Amniotic epithelial cell (primary cell): Measurements from ENCODE around the gene BRWD1.
"Not testable (repeated sequence)": the region's sequence is repeated elsewhere in the genome, so short reads cannot be mapped to it uniquely, and the experiment has no call there.

ENCODE experiments used
- DNase-seq: peaks from one replicate; pipeline ENCODE4 v3.0.0-alpha.2; 2010; ENCODE audit warnings: low read depth

The BRWD1 gene

DNA sequence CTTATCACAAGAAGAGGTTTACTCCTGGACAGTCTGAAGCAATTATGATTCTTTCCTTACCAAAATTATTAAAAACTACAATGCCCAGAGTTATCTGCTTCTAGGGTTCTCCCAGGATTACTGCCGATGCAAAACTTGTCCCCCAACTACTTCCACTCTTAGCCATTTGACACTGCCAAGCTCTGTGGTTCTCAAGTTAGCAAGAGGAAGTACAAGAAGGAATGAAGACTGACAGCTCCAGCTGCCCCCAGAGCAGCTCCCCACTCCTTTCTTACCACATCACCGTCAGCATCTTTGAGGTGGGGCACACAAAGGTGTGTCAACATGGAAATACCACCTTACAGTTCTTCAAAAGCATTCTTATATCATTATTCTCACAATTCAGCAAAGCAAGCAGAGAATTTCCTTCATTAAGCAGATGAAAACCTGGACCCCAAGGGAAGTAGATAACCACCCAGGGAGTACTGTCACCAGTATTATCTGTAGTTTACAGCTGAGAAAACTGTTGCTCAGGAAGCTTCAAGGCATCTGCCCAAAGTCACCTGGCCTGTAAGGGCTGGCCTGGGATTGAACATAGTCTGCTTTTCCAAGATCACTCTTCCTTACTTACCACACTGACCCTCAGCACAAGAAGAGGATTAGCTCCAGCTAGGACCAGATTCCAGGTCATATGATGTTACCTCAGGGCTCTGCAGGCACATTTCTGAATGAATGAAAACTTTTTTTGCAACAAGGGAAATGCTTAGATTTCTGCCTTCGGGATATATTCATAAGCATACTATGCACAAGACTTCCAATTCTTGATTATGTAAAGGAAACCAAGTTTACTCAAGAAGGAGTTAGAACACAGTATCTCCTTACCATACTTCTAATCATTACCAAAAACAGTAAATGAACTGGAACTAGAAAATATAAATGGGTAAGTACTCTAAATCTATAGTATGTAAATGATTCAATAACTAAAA is 139.4 kb downstream of the BRWD1 start:
- no peak for DNase-seq

DNA sequence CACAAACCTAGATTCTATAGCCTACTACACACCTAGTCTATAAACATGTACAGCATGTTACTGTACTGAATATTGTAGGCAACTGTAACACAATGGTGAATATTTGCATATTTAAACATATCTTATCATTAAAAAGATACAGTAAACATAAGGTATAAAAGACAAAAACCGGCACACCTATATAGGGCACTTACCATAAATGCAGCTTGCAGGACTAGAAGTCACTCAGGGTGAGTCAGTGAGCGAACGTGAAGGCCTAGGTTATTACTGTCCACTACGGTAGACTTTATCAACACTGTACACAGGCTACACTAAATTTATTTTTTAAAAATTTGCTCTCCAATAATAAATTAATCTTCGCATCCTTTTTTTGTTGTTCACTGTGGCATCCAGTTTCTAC is 143.5 kb downstream of the BRWD1 start:
- no peak for DNase-seq

DNA sequence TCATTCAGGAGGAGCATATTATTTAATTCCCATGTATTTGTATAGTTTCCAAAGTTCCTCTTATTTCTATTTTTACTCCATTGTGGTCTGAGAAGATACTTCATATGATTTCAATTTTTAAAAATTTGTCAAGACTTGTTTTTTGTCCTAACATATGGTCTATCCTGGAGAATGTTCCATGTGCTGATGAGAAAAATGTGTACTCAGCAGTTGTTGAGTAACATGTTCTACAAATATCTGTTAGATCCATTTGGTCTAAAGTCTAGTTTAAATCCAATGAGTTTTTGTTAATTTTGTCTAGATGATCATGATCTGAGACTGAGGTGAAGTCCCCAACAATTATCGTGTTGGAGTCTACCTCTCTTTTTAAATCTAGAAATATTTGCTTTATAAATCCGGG is 144.6 kb downstream of the BRWD1 start:
- DNase-seq = no peak

DNA sequence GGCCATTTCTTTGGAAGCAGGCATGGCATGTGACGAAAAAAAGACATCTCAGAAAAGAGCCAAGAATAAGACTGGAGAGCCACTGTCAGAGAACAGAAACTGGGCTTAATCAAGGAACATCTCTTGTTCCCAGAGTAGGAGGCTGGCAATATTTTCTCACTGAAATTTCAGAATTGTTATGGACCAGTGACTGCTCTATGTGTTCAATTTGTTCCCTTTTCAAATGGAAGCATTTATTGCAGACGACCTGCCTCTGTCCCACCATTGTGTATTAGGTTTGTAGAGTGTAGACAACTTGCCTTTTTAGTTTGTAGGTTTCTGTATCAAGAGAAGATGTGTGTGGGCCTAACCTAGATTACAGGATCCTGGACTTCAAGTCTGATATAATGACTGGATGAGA is 148.9 kb downstream of the BRWD1 start:
- DNase-seq = no peak

DNA sequence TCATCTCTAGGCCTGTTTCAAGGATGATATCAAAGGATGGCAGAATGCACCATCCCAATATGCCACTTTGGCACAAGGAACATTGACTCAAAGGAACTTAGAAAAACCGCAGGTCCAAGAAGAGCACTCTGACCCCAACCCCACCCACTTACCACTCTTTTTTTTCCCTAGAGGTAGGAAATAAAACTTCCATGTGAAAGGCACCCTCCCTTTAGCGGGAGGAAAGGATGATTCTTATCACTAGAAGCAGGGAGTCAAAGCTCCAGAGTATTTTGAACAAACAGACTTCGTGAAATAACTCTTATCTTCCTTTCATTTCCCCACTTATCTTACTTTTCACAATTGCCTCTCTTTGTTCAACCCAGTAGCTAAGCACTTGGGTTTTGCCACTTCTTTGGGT is 152.4 kb downstream of the BRWD1 start:
- peak; percentile 29 for DNase-seq

DNA sequence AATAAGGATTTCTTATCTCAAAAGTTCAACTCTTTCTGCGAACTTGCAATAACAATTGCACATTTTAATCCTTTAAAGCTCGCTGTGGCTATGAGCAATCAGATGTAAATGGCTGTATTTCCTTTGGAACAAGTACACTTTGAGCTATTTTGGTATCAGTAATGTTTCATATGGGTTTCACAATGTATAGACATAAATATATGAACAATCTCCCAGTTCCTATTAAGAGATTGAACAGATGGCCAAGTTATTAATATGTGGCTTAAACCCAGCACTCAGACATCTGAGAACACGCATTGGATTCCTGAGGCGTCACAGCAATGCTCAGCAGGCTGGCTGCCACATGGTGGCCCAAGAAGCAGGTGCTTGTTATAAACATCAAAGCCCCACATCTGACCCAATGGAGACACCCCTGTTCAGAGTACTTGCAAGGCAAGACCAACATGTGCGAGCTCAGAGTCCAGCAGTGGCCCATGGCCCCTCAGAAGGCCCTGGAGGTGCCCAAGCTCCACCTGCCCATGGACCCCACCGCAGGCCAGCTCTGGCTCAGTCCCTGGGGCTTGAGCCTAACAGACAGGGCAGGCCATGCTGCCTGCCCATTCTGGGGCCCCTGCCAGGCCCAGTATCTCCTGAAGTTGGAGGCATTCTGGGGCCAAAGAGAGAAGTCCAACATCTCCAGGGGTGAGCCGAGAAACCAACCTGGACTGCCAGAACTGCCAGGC is 153.9 kb downstream of the BRWD1 start:
- peak; percentile 96 for DNase-seq

DNA sequence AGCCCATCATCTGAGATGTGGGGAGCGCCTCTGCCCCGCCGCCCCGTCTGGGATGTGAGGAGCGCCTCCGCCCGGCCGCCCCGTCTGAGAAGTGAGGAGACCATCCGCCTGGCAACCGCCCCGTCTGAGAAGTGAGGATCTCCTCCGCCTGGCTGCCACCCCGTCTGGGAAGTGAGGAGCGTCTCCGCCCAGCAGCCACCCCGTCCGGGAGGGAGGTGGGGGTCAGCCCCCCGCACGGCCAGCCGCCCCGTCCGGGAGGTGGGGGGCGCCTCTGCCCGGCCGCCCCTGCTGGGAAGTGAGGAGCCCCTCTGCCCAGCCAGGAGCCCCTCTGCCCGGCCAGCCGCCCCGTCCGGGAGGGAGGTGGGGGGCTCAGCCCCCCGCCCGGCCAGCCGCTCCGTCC is 156.2 kb downstream of the BRWD1 start:
- DNase-seq = not testable (repeated sequence)

DNA sequence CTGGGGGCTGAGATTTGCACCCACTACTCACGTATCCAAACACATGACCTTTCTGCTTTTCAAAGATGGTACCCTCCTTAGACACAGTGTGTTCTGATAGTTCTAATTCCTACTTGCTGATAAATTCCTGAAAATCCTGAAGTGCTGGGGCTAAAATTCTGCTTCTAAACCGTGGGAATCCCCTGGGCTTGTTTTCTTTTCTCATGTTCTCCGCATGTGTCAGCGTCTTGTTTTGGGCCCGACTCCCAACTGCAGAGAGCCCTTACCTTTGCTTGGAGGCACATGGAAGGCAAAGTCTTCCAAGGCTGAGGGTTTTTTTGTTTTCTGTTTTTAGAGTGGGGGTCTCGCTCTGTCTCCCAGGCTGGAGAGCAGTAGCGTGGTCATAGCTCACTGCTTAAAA is 157.4 kb downstream of the BRWD1 start:
- no peak for DNase-seq

DNA sequence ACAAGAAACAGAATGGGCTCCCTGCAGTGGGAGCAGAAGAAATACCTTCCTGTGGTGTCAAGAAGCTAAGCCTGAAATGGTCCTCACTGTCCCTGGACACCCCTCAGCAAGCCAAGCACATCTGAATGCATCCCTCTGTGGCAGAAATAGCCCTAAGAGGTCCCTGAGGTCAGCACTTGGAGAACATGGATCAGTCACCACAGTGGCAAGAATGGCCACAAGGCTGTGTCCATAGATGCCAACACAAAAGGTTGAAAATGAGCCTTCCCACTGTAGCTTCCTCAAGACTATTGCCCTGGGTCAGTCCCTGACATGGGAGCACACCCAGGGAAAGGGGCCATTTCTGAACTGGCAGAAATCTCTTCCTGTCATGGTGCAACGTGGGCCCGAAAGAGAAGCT is 157.9 kb downstream of the BRWD1 start:
- DNase-seq = no peak

DNA sequence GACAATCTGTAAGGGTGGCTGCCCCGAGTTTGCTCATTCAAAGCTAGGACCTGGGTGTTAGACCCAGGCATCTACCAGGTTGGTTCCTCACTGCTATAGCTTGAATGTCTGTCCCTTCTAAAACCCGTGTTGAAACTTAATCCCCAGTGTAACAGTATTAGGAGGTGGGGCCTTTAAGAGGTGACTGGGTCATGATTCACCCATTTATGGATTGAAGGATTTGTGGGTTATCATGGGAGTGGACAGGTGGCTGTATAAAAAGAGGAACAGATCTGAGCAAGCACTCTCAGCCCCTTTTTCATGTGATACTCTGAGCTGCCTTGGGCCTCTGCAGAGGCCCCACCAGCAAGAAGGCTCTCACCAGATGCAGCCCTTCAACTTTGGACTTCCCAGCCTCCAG is 159.6 kb downstream of the BRWD1 start:
- no peak for DNase-seq

DNA sequence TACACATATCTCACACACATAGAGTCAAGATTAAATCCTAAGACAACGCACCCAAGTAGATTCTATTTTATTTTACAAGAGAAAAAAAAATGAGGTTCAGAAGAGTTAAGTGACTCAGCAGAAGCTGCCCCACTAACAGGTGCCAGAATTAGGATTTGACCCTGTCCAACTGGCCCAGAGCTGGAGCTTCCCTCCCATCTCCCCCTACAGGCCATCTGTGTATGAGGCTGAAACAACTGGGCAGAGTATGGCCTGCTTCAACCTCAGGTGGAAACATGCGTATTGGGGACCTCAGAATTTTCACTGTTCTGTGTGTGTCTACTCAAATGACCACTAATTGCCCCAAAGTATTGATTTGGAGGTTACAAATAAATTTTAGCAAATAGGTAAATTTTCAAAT is 160.1 kb downstream of the BRWD1 start:
- DNase-seq = peak; percentile 9

DNA sequence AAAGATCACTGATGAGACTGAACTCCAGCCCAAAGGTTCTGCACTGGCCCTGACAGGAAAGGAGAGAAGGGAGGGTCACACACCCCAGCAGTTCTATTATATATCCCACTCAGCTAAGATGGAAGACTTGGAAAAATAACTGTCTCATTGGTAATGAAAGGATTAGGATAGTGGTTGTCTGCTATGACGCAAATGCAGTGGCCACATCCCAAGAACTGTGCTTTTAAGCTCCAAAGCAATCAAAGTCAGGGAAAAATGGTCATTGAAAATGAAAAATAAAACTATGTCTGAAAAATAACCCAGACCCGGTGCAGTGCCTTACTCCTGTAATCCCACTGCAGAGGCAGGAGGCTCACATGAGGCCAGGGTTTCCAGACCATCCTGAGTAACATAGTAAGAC is 161.2 kb downstream of the BRWD1 start:
- peak; percentile 69 for DNase-seq

DNA sequence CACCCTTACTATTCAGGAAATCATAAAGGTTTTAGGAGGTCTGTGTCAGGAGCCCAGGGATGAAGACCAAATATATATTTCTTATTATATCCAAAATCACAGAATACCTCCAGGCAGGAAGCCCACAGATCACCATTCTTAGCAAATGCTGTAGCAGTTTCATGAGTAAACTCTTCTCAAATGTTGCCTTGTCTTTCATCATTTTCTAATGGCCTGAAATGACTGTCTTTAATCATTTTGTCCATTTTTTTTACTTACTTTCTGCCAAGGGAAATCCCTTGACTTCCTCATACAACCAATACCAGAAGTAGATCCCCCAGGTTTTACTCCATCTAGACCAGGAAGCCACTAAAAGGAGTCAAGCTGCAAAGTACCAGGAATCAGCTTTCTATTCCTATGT is 162.6 kb downstream of the BRWD1 start:
- DNase-seq = no peak

DNA sequence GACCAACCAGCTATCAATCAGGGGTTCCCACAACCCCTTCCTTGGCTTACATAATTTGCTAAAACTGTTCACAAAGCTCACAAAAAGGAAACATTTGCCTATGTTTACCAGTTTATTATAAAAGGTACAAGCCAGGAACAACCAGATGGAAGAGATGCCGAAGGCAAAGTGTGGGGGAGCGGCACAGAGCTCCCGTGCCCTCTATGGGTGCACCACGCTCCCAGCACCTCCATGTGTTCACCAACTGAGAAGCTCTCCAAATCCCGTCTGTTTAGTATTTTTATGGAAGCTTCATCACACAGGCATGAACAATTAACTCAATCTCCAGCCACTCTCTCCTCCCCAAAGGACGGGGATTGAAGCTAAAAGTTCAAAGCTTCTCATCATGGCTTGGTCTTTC is 163.1 kb downstream of the BRWD1 start:
- no peak for DNase-seq

DNA sequence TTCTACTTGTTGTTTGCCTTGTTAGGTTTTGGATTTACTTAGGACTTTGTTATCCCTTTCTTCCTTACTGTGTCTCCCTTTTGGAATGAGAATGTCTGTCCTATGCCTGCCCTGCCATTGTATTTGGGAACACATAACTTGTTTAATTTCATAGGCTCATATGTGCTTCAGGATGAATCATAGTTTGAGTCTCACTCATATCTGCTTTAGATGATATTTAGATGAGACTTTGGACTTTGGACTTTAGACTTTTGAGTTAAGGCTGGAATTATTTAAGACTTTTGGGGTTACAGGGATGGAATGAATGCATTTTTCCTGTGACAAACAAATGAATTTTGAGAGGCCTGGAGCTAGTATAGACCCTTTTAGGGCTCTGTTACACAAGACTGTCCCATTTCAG is 163.6 kb downstream of the BRWD1 start:
- DNase-seq = no peak

DNA sequence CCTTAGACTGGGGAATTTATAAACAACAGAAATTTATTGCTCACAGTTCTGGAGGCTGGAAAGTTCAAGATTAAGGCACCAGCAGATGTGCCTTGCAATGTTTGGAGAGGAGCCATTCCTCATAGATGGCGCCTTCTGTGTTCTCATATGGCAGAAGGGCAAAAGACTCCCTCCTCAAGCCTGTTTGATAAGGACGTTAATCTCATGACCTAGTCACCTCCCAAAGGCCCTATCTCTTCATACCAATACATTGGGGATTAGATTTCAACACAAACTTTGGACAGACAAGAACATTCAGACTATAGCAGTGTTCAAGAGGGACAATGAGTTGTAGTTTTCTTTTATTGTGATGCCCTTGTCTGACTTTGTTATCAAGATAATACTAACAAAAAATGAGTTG is 164.5 kb downstream of the BRWD1 start:
- DNase-seq = peak; percentile 14

DNA sequence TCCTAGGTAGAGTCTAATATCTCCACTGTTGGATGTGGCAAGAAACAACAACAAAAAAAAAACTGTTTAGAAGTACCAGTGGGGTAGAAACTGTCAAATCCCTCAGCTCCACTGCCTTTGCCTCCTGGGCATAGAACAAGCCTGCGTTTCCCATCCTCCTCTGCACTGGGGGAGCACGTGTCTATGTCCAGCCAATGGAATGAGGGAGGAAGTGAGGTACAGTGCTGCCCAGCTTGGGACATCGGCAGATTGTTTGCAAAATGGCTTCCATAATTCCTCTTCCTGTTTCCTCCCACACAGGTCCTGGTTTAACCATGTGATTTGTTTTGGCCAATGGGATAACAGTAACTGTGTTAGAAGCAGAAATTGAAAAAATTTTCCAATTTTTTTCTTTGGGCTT is 169.2 kb downstream of the BRWD1 start:
- DNase-seq = peak; percentile 12

DNA sequence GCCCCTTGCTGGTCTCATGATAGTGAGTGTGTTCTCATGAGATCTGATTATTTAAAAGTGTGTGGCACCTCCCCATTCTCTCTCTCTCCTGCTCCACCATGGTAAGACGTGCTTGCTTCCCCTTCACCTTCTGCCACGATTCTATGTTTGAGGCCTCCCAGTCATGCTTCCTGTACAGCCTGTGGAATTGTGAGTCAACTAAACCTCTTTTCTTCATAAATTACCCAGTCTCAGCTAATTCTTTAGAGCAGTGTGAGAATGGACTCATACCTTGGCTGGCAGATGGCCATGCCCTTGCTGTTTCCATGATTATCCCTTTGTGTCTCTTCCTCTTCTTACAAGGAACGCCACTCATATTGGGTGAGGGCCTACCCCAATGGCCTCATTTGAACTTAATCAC is 170.5 kb downstream of the BRWD1 start:
- DNase-seq = no peak

DNA sequence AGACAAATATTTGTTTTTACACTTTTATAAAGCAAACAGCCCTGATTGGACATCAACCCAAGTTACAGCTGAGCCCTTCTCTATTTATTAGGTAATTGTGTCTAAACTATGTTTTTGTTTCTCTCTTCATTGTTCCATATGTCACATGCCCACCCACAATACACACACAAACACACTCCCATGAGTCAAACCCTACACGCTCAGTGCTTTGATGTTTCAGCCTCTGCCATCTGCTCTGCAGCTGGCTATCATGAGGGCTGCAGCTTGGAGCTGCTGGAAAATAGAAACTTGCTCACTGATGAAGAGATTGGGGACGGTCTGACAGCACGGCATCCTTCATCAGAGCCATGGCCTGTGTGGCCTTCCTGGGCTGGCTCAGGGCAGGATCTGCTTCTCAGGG is 171.9 kb downstream of the BRWD1 start:
- no peak for DNase-seq

DNA sequence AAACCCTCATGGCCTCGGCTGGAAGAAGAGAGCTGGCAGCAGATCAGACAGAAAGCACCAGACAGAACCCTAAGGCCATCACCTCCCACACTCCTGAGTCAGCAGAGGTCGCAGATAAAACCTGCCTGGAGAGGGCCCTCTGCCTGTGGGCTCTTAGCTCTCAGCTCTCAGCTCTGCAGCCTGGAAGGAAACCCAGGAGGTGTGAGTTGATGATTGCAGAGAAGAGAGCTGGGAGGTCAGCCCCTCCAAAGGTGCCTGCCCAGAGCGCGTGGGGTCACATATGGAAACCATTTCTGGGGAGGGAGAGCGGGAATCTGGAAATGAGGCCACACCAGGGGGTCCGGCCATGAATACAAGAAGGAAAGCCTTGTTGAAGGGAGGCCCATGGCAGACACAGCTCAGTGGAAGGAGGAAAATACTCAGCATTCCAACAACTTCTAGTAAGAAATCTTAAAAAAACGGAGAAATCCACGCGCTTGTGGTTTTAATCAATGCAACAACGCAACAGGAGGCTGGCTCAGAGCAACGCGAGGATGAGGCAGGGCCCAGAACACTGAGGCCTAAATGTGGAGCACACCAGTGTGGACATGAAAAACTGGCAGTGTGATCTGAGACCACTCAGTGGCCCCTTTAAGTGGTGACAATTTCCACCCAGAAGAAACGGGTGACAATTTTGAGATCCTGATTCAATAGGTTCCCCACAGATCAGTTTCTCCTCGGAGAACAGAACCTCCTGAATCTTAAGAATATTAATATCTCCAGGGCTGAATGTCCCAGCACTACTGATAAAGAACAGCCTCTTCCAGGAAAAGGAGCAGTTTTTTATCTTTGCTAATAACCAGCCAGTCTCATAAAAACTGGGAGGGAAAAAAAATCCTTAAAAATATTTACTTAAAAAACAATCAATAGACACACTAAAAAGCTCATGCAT is 175.9 kb downstream of the BRWD1 start:
- peak; percentile 87 for DNase-seq

DNA sequence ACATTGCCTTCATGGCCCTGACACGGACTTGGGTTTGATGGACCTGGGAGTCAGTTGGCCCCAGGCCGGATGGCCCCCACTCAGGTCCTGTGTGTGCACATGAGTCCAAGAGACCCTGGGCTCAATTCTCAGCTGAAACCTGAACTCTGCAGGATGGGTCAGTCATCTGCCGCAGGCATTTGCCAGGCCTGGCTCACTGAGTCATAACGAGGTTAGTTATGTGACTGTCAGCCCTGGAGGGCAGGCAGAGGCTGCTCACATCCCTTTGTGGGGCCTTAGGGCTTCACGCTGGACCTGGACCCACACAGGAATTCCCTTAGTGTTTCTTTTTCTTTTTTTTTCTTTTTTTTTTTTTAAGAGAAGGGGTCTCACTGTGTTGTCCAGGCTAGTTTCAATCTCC is 176.7 kb downstream of the BRWD1 start:
- DNase-seq = peak; percentile 50

DNA sequence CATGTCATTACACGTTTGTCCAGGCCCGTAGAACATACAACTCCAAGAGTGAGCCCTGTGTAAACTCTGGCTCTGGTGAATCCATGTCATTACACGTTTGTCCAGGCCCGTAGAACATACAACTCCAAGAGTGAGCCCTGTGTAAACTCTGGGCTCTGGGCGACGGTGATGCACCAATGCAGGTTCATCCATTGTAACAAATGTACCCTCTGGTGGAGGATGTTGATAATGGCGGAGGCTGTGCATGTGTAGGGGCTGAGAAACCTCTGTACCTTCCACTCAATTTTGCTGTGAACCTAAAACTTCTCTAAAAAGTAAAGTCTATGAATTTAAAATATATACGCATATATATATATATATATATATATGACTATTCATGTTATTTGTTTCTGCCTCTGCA is 177.3 kb downstream of the BRWD1 start:
- DNase-seq = not testable (repeated sequence)
